Left lung (tissue), 10 donors: ENCODE data around the gene MED8. TPM values are rescaled to one million over a fixed set of nuclear protein-coding genes. Genes with fewer than 3 reads are reported as not detected.
A peak's percentile ranks its signal among the peaks of the same experiment; 100 is the strongest.

Source experiments
- ATAC-seq: fragments of 200-7000 bp; cut with Tn5 transposase; one replicate; pipeline ENCODE4 v1.9.1; 2020; ENCODE audit warnings: moderate library complexity
- DNase-seq, 4 donors: peaks; one replicate each; pipeline ENCODE4 v3.0.0-alpha.2; 2013 to 2020
- H3K27ac ChIP-seq, 2 donors: fragments of 200-600 bp; sonication (generic) in 1 of 2; one replicate each; pipeline versions ENCODE4 v1.5.0 to v1.8.0; 2020 to 2021
- H3K27me3 ChIP-seq, 2 donors: fragments of 200-600 bp; sonication (generic) in 1 of 2; one replicate each; pipeline versions ENCODE4 v1.5.0 to v1.8.0; 2020 to 2021
- H3K36me3 ChIP-seq, 2 donors: fragments of 200-600 bp; sonication (generic) in 1 of 2; one replicate each; pipeline versions ENCODE4 v1.5.0 to v1.8.0; 2020 to 2021
- H3K4me1 ChIP-seq, 2 donors: fragments of 200-600 bp; one replicate each; pipeline ENCODE4 v1.8.0; 2021
- H3K4me3 ChIP-seq, 2 donors: fragments of 200-600 bp; sonication (generic) in 1 of 2; one replicate each; pipeline versions ENCODE4 v1.5.0 to v1.8.0; 2020 to 2021; ENCODE audit warnings: mild to moderate bottlenecking in 1 of 2
- H3K9me3 ChIP-seq, 2 donors: fragments of 200-600 bp; sonication (generic) in 1 of 2; one replicate each; pipeline versions ENCODE4 v1.5.0 to v1.8.0; 2020 to 2021
- intact Hi-C, 2 donors: fragments of 100-400 bp; cut with DNase I; formaldehyde crosslinking; loops; one replicate each; pipeline versions ENCODE4 v1.11.2 to v1.14.2; 2022
- polyA plus RNA-seq, 6 donors: library from polyadenylated mRNA; unstranded; fragments of 120-200 nt; gene quantifications; one replicate each; pipeline ENCODE4 v1.2.1, GENCODE V29; 2013; ENCODE audit not compliant: insufficient read length in 6 of 6
- total RNA-seq, 2 donors: library from RNA; stranded (reverse); fragmentation: NEBNext Ultra II Directional; extraction: Animal tissue kit (Norgen Biotek cat#: 25700); gene quantifications; one replicate each; pipeline ENCODE4 v1.2.1, GENCODE V29; 2021
- TF ChIP-seq, protein P1 (sequence below), 2 donors: fragments of 200-600 bp; sonication (generic) in 1 of 2; IDR thresholded peaks; one replicate each; pipeline versions ENCODE4 v1.5.0 to v1.8.0; 2021; ENCODE audit warnings: antibody characterized with exemption in 2 of 2
- donor health status: DM: no; HTN: yes; CAD: no.
- donor health status: DM: no; HTN: no; CAD: no.

MED8 gene
- total and polyA plus RNA-seq, 8 donors = 32.1 to 48.5 (median 37.1) TPM

DNA sequence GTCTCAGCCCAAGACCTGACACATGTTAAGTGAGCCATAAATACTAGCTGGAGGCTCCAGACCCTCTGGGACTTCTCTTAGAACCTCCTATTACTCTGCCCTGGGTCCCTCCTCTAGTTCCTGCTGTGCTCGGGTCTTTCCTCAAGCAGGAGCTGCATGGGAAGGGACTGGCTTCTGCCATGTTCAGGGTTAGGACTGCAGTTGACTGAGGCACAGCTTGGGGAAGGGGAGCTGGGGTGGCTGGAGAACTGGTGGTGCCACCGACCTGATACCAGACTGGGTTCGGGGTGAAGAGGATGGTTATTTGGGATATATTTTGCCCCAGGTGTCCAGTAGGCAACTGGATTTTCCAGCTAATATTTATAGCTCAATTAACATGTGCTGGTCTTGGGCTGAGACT, 48.4 kb upstream of the MED8 start:
- H3K36me3 ChIP-seq = peaks cover 0 to 97% of the 10 kb centered on the region in 2 donors
- no peaks in the 10 kb centered on the region for H3K27me3 ChIP-seq
- intact Hi-C loops = no loop called here
- no peaks in the 10 kb centered on the region for H3K9me3 ChIP-seq
- no peaks in the 10 kb centered on the region for H3K4me1 ChIP-seq
- TF ChIP-seq, protein P1, sequence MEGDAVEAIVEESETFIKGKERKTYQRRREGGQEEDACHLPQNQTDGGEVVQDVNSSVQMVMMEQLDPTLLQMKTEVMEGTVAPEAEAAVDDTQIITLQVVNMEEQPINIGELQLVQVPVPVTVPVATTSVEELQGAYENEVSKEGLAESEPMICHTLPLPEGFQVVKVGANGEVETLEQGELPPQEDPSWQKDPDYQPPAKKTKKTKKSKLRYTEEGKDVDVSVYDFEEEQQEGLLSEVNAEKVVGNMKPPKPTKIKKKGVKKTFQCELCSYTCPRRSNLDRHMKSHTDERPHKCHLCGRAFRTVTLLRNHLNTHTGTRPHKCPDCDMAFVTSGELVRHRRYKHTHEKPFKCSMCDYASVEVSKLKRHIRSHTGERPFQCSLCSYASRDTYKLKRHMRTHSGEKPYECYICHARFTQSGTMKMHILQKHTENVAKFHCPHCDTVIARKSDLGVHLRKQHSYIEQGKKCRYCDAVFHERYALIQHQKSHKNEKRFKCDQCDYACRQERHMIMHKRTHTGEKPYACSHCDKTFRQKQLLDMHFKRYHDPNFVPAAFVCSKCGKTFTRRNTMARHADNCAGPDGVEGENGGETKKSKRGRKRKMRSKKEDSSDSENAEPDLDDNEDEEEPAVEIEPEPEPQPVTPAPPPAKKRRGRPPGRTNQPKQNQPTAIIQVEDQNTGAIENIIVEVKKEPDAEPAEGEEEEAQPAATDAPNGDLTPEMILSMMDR (IDR thresholded peaks at IDR 0.05) = no peak
- H3K27ac ChIP-seq = no peak overlapping the region
- no peak for DNase-seq
- H3K4me3 ChIP-seq = no peak overlapping the region
- no peak for ATAC-seq

DNA sequence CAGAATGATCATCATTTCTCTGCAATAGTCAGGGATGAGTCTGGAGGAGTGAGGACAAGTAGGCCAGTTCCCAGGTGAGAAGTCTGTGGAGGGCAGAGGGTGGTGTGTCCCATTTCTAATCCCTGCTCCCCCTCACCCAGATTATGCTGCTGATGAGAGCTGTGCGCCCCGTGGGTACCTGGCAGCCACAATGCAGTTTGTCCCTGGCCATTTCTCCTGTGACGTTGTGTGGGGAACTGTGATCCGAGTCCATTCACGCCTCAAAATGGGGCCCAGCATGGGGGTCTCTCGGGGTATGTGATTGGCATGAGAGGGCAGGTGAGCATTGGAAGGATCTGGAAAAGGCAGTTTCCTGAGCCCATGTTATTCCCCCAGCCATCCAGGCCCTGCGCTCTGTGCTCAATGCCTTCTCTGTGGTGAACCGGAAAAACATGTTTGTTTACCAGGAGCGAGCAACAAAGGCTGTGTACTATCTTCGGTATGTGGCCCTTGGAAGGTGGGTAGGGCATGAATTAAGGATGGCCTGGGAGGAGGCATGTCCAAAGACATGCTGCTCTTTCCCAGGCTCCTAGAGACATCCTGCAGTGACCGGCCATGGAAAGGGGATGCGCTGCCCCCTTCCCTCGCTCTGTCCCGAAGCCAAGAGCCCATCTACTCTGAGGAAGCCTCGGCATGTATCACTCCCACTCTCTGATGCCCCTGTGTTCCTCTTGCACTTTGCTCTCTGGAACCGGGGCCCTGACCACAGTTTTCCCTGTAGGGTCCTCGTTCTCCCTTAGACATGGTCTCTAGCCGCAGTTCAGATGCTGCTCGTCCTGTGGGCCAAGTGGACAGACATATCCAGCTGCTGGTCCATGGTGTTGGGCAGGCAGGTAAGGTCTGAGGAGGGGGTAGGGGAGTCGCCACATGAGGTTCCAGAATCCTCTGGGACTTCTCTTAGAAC, 47.7 kb upstream of the MED8 start:
- Histone ChIP-seq H3K4me3 (no peak overlapping the region), H3K36me3 (peaks cover 0 to 97% of the 10 kb centered on the region in 2 donors), H3K27ac (no peak overlapping the region), H3K9me3 (no peaks in the 10 kb centered on the region), H3K27me3 (no peaks in the 10 kb centered on the region), H3K4me1 (no peaks in the 10 kb centered on the region)
- intact Hi-C loops = no loop called here
- ATAC-seq (no peak), DNase-seq (no peak)
- TF ChIP-seq, protein P1 (IDR thresholded peaks at IDR 0.05) = no peak

DNA sequence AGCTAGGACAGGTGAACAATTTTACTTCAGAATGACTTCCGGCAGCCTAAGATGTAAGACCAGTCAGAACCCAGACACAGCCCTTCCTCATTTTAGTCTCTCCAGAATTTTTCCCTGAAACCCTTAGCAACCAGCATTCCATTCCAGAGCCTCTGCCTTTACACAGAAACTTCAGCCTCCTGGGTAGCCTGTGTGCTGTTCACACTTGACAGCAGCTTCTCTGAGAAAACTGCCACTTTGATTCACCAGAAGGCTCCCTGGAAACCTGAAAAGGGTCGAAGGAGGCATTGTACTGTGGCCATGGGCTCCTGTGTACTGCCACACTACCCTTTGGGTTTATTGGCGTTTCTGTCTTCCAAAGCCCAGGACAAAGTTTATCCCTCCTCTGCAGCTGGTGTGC, 46.8 kb upstream of the MED8 start:
- Histone ChIP-seq H3K36me3 (peaks cover 0 to 97% of the 10 kb centered on the region in 2 donors), H3K27me3 (no peaks in the 10 kb centered on the region), H3K9me3 (no peaks in the 10 kb centered on the region), H3K4me1 (no peaks in the 10 kb centered on the region), H3K27ac (no peak overlapping the region), H3K4me3 (no peak overlapping the region)
- intact Hi-C loops = no loop called here
- DNase-seq (no peak), ATAC-seq (no peak)
- TF ChIP-seq, protein P1 (IDR thresholded peaks at IDR 0.05) = no peak

DNA sequence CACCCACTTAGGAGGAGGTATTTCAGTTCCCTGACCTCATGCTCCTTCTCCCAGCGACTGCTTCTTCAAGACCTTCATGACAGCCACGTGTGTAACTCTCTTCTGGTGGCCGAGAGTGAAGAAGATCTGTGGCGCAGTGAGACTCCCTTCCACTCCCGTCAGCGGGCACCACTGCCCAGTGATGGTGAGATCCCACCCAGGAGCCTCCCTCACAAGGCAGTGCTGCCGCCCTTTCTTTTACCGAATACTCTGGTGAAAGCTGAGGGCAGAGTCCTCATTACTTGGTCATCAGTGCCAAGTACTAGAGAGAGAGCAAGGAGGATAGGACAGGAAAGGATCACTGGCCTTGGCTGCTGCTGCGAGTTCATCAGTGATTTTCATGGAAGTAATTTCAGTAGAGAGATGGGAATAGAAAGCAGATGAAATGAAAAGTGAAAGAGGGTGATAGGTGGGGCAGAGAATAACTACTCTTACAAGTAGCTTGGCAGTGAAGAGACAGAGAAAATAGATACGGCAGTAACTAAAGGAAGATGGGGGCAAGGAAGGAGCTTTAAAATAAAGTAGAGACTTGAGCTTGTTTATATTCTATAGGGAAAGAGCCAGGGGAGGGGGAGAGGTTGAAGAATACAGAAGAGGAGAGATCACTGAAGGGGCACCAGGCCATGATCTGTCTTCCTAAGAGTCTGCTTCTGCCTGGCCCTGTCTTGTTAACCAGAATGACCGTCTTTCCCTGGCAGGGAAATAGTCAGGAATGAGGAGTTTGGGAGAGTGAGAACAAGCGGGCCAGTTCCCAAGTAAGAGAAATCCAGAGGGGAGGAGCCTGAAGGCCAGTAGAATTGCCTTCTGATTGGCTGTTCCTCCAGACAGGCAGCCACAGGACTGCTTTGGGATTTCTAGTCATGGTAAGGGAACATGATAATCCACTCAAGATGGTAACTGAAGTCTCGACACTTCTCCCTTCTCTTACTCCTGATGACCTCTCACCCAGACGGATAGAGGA, 45.8 kb upstream of the MED8 start:
- Histone ChIP-seq H3K27ac (peak overlapping the region; percentile 0 to 15), H3K36me3 (peaks cover 0 to 97% of the 10 kb centered on the region in 2 donors)
- peak in 2 of 4 donors; percentile 38 to 62 for DNase-seq

More for the DNA sequence above, 45.8 kb upstream of the MED8 start:
- TF ChIP-seq, protein P1 (IDR thresholded peaks at IDR 0.05) = no peak
- H3K4me1 ChIP-seq = no peaks in the 10 kb centered on the region
- ATAC-seq = peak; percentile 36
- no peaks in the 10 kb centered on the region for H3K27me3 ChIP-seq
- H3K9me3 ChIP-seq = no peaks in the 10 kb centered on the region
- intact Hi-C loops = no loop called here
- H3K4me3 ChIP-seq = no peak overlapping the region
